NOMO-1 treated with dmso at 0.1 percent for 144 hours (cell line): Measurements from ENCODE around the gene LVRN.

Source experiments
- DNase-seq: peaks from one replicate; lab custom pipeline; 2025; ENCODE audit not compliant: unreplicated experiment; lab: John Stamatoyannopoulos, UW

The LVRN gene

GRCh38 chr5:116013207-116013785 is 51.0 kb downstream of the LVRN start:
- no peak for DNase-seq

- no peak for DNase-seq
These were observed 51.7 kb downstream of the LVRN start for GRCh38 chr5:116013936-116014335.

GRCh38 chr5:116023619-116024018 is 61.3 kb downstream of the LVRN start:
- no peak for DNase-seq

- no peak for DNase-seq
These were observed 63.6 kb downstream of the LVRN start for GRCh38 chr5:116025866-116026265.

- peak; percentile 88 for DNase-seq
These were observed 69.8 kb downstream of the LVRN start, which contains the start of gene ARL14EPL for GRCh38 chr5:116032094-116032517. Gene ARL14EPL, plus strand, starts transcription at chr5:116032472. Its CDS starts 18,994 bp downstream, at chr5:116051466.

- DNase-seq, result no peak
These were observed 70.7 kb downstream of the LVRN start for GRCh38 chr5:116032991-116033390.

GRCh38 chr5:116035123-116035522 is 72.8 kb downstream of the LVRN start:
- no peak for DNase-seq

GRCh38 chr5:116037236-116037822 is 75.1 kb downstream of the LVRN start:
- DNase-seq, result no peak

- DNase-seq, result peak; percentile 69
These were observed 76.5 kb downstream of the LVRN start for GRCh38 chr5:116038817-116039216.

- DNase-seq, result no peak
These were observed 80.1 kb downstream of the LVRN start for GRCh38 chr5:116042375-116042774.

- no peak for DNase-seq
These were observed 81.8 kb downstream of the LVRN start for GRCh38 chr5:116044073-116044472.

- DNase-seq, result no peak
These were observed 83.5 kb downstream of the LVRN start for GRCh38 chr5:116045821-116046220.

- no peak for DNase-seq
These were observed 84.0 kb downstream of the LVRN start for GRCh38 chr5:116046261-116046660.

GRCh38 chr5:116046823-116047222 is 84.5 kb downstream of the LVRN start:
- DNase-seq, result no peak

GRCh38 chr5:116058346-116058936 is 96.2 kb downstream of the LVRN start:
- no peak for DNase-seq

- DNase-seq, result no peak
These were observed 100.1 kb downstream of the LVRN start for GRCh38 chr5:116062352-116062751.

- no peak for DNase-seq
These were observed 101.7 kb downstream of the LVRN start for GRCh38 chr5:116063950-116064349.

GRCh38 chr5:116068028-116068632 is 105.9 kb downstream of the LVRN start:
- no peak for DNase-seq

GRCh38 chr5:116071211-116071610 is 108.9 kb downstream of the LVRN start:
- DNase-seq, result no peak

- DNase-seq, result no peak
These were observed 113.0 kb downstream of the LVRN start for GRCh38 chr5:116075191-116075831.

- peak; percentile 56 for DNase-seq
These were observed 114.2 kb downstream of the LVRN start for GRCh38 chr5:116076496-116076895.
